Psoas muscle (tissue), 8 donors: ENCODE results near the gene UTF1. TPM values are rescaled to one million over a fixed set of nuclear protein-coding genes. Genes with fewer than 3 reads are reported as not detected.

ENCODE experiments used
- ATAC-seq, 4 donors: fragments of 200-7000 bp; cut with Tn5 transposase; one replicate each; pipeline ENCODE4 v1.9.1; 2020; ENCODE audit warnings: moderate library complexity in 3 of 4, mild to moderate bottlenecking in 2 of 4
- DNase-seq, 2 donors: peaks; one replicate each; pipeline ENCODE4 v3.0.0-alpha.2; 2020
- H3K27ac ChIP-seq: fragments of 200-600 bp; one replicate; pipeline ENCODE4 v1.8.0; 2022
- H3K27me3 ChIP-seq, 3 donors: fragments of 200-600 bp in 1 of 3; one replicate each; pipeline versions ENCODE4 v1.6.1 to v1.8.0; 2013 to 2022; ENCODE audit warnings: low read length in 2 of 3, mild to moderate bottlenecking in 2 of 3, moderate library complexity in 1 of 3; ENCODE audit not compliant: insufficient read depth in 3 of 3
- H3K36me3 ChIP-seq, 2 donors: fragments of 200-600 bp in 1 of 2; one replicate each; pipeline versions ENCODE4 v1.6.1 to v1.8.0; 2013 to 2022; ENCODE audit warnings: low read depth in 1 of 2, mild to moderate bottlenecking in 1 of 2, moderate library complexity in 1 of 2; ENCODE audit not compliant: insufficient read depth in 1 of 2
- H3K4me1 ChIP-seq: fragments of 200-600 bp; one replicate; pipeline ENCODE4 v1.8.0; 2022
- H3K4me3 ChIP-seq: fragments of 200-600 bp; one replicate; pipeline ENCODE4 v1.8.0; 2022; ENCODE audit warnings: mild to moderate bottlenecking
- H3K9me3 ChIP-seq: fragments of 200-600 bp; one replicate; pipeline ENCODE4 v1.8.0; 2022
- WGBS, 3 donors: extraction: QIAGEN DNeasy Blood & Tissue Kit; methylation state at CpG; one replicate each; pipeline versions ENCODE4 v1.1.6 to v1.1.7; 2013; 5-methylcytosine and 5-hydroxymethylcytosine counted together
- intact Hi-C, 2 donors: fragments of 100-400 bp; cut with DNase I; formaldehyde crosslinking; loops; one replicate each; pipeline versions ENCODE4 v1.11.0 to v1.14.2; 2022
- polyA plus RNA-seq, 3 donors: library from polyadenylated mRNA; stranded (reverse); fragments of 200-250 nt; gene quantifications; one replicate each; pipeline ENCODE4 v1.2.3, GENCODE V29; 2013
- total RNA-seq, 4 donors: library from RNA; stranded (reverse); fragmentation: NEBNext Ultra II Directional in 2 of 4; extraction: Animal tissue kit (Norgen Biotek cat#: 25700) in 2 of 4; gene quantifications; one replicate each; pipeline versions ENCODE4 v1.2.1 to v1.2.4, GENCODE V29; 2021 to 2023
- TF ChIP-seq, protein P1 (sequence below): fragments of 200-600 bp; IDR thresholded peaks from one replicate; pipeline ENCODE4 v1.8.0; 2022; ENCODE audit warnings: antibody characterized with exemption
- donor health status: healthy with polysubstance abuse.
- donor health status: DM: no; HTN: no; CAD: no; lungs with moderate emphysema.
- donor health status: Bipolar disorder and iron deficiency.
- donor health status: healthy.
- donor health status: DM: yes; HTN: yes; CAD: no.
- donor health status: DM: no; HTN: no; CAD: no.
- donor health status: DM: no; HTN: no; CAD: no.
- donor health status: DM: yes; HTN: yes; CAD: no.

UTF1 gene
- total and polyA plus RNA-seq, 7 donors, result not detected

GRCh38 chr10:133237241-133237587, 7.2 kb downstream of the UTF1 start:
- intact Hi-C loops, result no loop called here
- DNase-seq (no peak), ATAC-seq (no peak)
- Histone ChIP-seq H3K27ac (no peak overlapping the region), H3K4me3 (peak overlapping the region; percentile 47), H3K9me3 (no peaks in the 10 kb centered on the region), H3K4me1 (no peaks in the 10 kb centered on the region), H3K36me3 (no peaks in the 10 kb centered on the region), H3K27me3 (peaks cover 8 to 87% (median 32%) of the 10 kb centered on the region in 3 donors)
- TF ChIP-seq, protein P1, sequence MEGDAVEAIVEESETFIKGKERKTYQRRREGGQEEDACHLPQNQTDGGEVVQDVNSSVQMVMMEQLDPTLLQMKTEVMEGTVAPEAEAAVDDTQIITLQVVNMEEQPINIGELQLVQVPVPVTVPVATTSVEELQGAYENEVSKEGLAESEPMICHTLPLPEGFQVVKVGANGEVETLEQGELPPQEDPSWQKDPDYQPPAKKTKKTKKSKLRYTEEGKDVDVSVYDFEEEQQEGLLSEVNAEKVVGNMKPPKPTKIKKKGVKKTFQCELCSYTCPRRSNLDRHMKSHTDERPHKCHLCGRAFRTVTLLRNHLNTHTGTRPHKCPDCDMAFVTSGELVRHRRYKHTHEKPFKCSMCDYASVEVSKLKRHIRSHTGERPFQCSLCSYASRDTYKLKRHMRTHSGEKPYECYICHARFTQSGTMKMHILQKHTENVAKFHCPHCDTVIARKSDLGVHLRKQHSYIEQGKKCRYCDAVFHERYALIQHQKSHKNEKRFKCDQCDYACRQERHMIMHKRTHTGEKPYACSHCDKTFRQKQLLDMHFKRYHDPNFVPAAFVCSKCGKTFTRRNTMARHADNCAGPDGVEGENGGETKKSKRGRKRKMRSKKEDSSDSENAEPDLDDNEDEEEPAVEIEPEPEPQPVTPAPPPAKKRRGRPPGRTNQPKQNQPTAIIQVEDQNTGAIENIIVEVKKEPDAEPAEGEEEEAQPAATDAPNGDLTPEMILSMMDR, result no peak
- WGBS, 3 donors, result 1 to 3% (median 2%) methylated on average over 23 to 32 of the region's 32 CpGs

DNA sequence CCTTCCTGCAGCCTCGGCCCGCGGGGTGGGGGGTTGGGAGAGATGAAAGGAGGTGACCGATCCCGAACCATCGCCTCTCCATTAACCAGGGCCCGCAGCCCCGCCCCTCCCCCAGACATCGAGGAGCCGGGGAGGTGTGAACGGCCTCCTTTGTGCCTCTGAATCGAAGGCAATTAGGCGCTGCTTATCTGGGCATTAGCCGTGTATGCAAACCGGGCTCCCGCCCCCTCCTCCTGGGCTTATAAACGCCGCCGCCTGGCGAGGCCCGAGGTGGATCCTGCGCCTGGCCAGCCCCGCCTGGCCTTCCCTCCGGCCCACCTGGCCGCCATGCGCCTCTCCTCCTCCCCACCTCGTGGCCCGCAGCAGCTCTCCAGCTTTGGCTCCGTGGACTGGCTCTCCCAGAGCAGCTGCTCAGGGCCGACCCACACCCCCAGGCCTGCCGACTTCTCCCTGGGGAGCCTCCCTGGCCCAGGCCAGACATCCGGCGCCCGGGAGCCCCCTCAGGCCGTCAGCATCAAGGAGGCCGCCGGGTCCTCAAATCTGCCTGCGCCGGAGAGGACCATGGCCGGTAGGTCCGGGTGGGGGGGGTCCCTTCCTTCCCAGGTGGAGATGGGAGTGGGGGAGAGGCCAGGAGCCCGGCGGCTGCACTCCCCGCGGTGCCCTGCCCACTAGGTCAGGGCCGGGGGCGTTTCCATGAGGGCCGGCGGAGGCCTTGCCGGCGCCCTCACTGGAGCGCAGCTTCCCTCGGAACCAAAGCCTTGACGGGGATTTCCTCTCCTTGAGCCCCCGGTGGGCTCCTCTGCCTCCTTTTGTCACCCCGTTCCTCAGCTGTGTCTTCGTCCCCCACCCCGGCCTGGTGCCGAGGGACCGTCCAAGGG, 7.8 kb downstream of the UTF1 start, which contains the start of gene VENTX:
VENTX (plus strand) TSS at position 268 of the 878 bp plus-strand sequence; CDS start at position 328, 60 bp downstream.
- H3K27me3 ChIP-seq, result peaks cover 8 to 85% (median 38%) of the 10 kb centered on the region in 3 donors
- TF ChIP-seq, protein P1, result no peak
- no peak for DNase-seq
- intact Hi-C loops, result no loop called here
- no peak for ATAC-seq
- H3K9me3 ChIP-seq, result no peaks in the 10 kb centered on the region
- H3K36me3 ChIP-seq, result no peaks in the 10 kb centered on the region
- WGBS, 3 donors, result 1 to 4% (median 4%) methylated on average over 44 to 60 of the region's 60 CpGs
- H3K4me1 ChIP-seq, result no peaks in the 10 kb centered on the region
- no peak within 1 kb of the TSS for H3K27ac ChIP-seq
- peak within 1 kb of the TSS; percentile 47 for H3K4me3 ChIP-seq

DNA sequence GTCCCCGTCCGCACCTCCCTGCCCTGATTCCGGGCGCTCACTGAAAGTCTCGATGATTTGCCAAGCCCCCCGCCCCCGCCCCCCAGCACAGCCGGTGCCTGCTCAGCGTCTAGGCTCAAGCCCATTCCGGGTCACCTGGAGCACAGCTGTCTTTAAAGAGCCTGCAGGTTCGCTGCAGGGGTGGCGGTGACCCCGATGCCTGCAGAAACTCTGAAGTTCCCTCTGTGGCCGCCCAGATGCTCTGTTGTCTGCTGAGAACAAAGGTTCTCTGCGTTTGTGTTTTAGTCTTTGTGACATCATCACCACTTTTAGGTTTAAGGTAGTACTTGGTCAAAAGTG, 8.4 kb downstream of the UTF1 start:
- WGBS, 3 donors, result 7 to 16% (median 11%) methylated on average over 15 of the region's 15 CpGs
- intact Hi-C loops, result no loop called here
- Histone ChIP-seq H3K27ac (no peak overlapping the region), H3K36me3 (no peaks in the 10 kb centered on the region), H3K27me3 (peaks cover 8 to 85% (median 38%) of the 10 kb centered on the region in 3 donors), H3K9me3 (no peaks in the 10 kb centered on the region), H3K4me3 (no peak overlapping the region), H3K4me1 (no peaks in the 10 kb centered on the region)
- ATAC-seq (no peak), DNase-seq (no peak)
- TF ChIP-seq, protein P1, result no peak

DNA sequence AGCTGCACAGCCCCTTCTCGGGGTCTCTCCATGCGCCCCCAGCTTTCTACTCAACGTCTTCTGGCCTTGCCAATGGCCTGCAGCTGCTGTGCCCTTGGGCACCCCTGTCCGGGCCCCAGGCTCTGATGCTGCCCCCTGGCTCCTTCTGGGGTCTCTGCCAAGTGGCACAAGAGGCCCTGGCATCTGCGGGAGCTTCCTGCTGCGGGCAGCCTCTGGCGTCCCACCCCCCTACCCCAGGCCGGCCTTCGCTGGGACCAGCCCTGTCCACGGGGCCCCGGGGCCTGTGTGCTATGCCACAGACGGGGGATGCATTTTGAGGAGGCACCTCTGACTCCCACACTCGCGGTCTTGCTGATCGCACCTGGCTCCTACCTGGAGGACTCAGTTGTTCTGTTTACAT, 10.0 kb downstream of the UTF1 start:
- DNase-seq, result no peak
- Histone ChIP-seq H3K27me3 (peaks cover 8 to 90% (median 36%) of the 10 kb centered on the region in 3 donors), H3K4me3 (no peak overlapping the region), H3K27ac (no peak overlapping the region), H3K4me1 (no peaks in the 10 kb centered on the region), H3K36me3 (no peaks in the 10 kb centered on the region), H3K9me3 (no peaks in the 10 kb centered on the region)
- no peak for ATAC-seq
- TF ChIP-seq, protein P1, result no peak
- intact Hi-C loops, result no loop called here
- 59 to 66% (median 62%) methylated on average over 13 to 15 of the region's 15 CpGs for WGBS, 3 donors
